HG02840 (cell line): Measurements from ENCODE around the gene RHOV.

ENCODE experiments used
- ATAC-seq: cut with Tn5 transposase; IDR thresholded peaks from one replicate; pipeline ENCODE4 v1.9.1; 2021; ENCODE audit warnings: mild to moderate bottlenecking, moderate library complexity, moderate number of reproducible peaks; ENCODE audit not compliant: unreplicated experiment, low FRiP score

RHOV gene

GRCh38 chr15:40823572-40824343, 50.3 kb downstream of the RHOV start:
- no peak for ATAC-seq
